ENCODE measurements around the gene L3MBTL4. TPM values are rescaled to one million over a fixed set of nuclear protein-coding genes. Genes with fewer than 3 reads are reported as not detected.

Gene L3MBTL4
- total and polyA plus RNA-seq, 10 of the 15 experiments (the other 5 are each of a cell fraction or from before 2014, with no cell fraction given), result 1.3 to 8.7 (median 3.8) TPM

GRCh38 chr18:6103741-6104140 lies 311.0 kb downstream of the L3MBTL4 start:
- no peak overlapping the region for H3K4me3 ChIP-seq
- H3K36me3 ChIP-seq (ENCODE audit: control insufficient read depth in 2 of 2, insufficient read depth in 2 of 2, low read length in 1 of 2), result no peaks in the 10 kb centered on the region
- H3K79me2 ChIP-seq (ENCODE audit: control insufficient read depth, insufficient read depth, low read length), result no peaks in the 10 kb centered on the region
- H3K9ac ChIP-seq (ENCODE audit: control insufficient read depth, insufficient read depth, low read length), result no peak overlapping the region
- H2AFZ ChIP-seq (ENCODE audit: control insufficient read depth, low read depth, low read length), result no peak overlapping the region
- no peak overlapping the region for H3K4me2 ChIP-seq (ENCODE audit: control insufficient read depth, insufficient read depth)
- no TSS peak for BruUV-seq (replicated peaks)
- H3K27me3 ChIP-seq (replicated peaks in 1 of 2; ENCODE audit: control insufficient read depth in 2 of 2, insufficient read depth in 2 of 2, low read length in 1 of 2), result no peaks in the 10 kb centered on the region
- TF ChIP-seq E2F8 (IDR thresholded peaks at IDR 0.05; ENCODE audit: low read depth, partially characterized antibody), result no peak
- TF ChIP-seq ATF3 (IDR thresholded peaks at IDR 0.05; ENCODE audit: borderline replicate concordance, extremely low read depth, low read depth, low read length), result no peak
- TF ChIP-seq CHD4 (IDR thresholded peaks at IDR 0.05), result no peak
- TF ChIP-seq KAT2A (conservative IDR thresholded peaks at IDR 0.05; ENCODE audit: control insufficient read depth, low read depth, low read length), result no peak
- no peak for TF ChIP-seq CBX3 (IDR thresholded peaks at IDR 0.05; ENCODE audit: borderline replicate concordance, low read depth)
- TF ChIP-seq ZSCAN29 (IDR thresholded peaks at IDR 0.05), result no peak
- TF ChIP-seq ZBTB33 (IDR thresholded peaks at IDR 0.05), result no peak
- no peak for TF ChIP-seq WRNIP1 (IDR thresholded peaks at IDR 0.05; ENCODE audit: borderline replicate concordance, low read depth, low read length)
- no peak for TF ChIP-seq ATF7 (IDR thresholded peaks at IDR 0.05; ENCODE audit: low read depth)
- TF ChIP-seq SREBF1 (IDR thresholded peaks at IDR 0.05; ENCODE audit: low read length), result no peak
- TF ChIP-seq ZBTB4 (CRISPR knock-in tag; IDR thresholded peaks at IDR 0.05), result no peak
- no peak for DNase-seq (ENCODE audit: low read depth, low spot score)
- 16% methylated on average over 3 of the region's 3 CpGs for WGBS (ENCODE audit: insufficient coverage, insufficient replicate concordance, low lambda C conversion rate, missing lambda C conversion rate)
- no peaks in the 10 kb centered on the region for H3K4me1 ChIP-seq (ENCODE audit: control insufficient read depth, insufficient read depth, low read length)
- CTCF ChIA-PET, result no interaction called here
- intact Hi-C loops (cut with micrococcal nuclease; ENCODE audit: unreplicated experiment), result no loop called here
- no peak for ATAC-seq
- no peaks in the 10 kb centered on the region for H3K9me3 ChIP-seq (replicated peaks; ENCODE audit: control insufficient read depth, insufficient read depth, low read length)
- H4K20me1 ChIP-seq (ENCODE audit: control insufficient read depth, insufficient read depth), result no peaks in the 10 kb centered on the region
- SMC1A ChIA-PET (ENCODE audit: uncharacterized antibody, unreplicated experiment), result no interaction called here
- POLR2A ChIA-PET, result no interaction called here
- H3K27ac ChIP-seq (ENCODE audit: control insufficient read depth, insufficient read depth), result no peak overlapping the region
- FAIRE-seq, result no peak
- in situ Hi-C loops (cut with MboI), result no loop called here
- RAD21 ChIA-PET (ENCODE audit: unreplicated experiment), result no interaction called here
